Prostate gland (tissue), 2 donors: ENCODE measurements around the gene IL1A. TPM values are rescaled to one million over a fixed set of nuclear protein-coding genes. Genes with fewer than 3 reads are reported as not detected.
A peak's percentile ranks its signal among the peaks of the same experiment; 100 is the strongest.

Experiments used
- DNase-seq: peaks from one replicate; pipeline ENCODE4 v3.0.0-alpha.2; 2019; ENCODE audit warnings: low spot score
- H3K27ac ChIP-seq, 2 donors: fragments of 200-600 bp; sonication (generic); 2 replicates each; pipeline ENCODE4 v1.5.1; 2017 to 2019
- H3K27me3 ChIP-seq: fragments of 200-600 bp; sonication (generic); replicated peaks from 2 replicates; pipeline ENCODE4 v1.5.1; 2019; ENCODE audit not compliant: insufficient read depth
- H3K36me3 ChIP-seq, 2 donors: fragments of 200-600 bp; sonication (generic); 1 replicate in 1 of 2; 2 replicates in 1 of 2; pipeline versions ENCODE4 v1.5.1 to v1.8.1; 2017 to 2019
- H3K4me1 ChIP-seq: fragments of 200-600 bp; sonication (generic); replicated peaks from 2 replicates; pipeline ENCODE4 v1.5.1; 2019
- H3K4me3 ChIP-seq, 2 donors: fragments of 200-600 bp; sonication (generic); 2 replicates each; pipeline ENCODE4 v1.5.1; 2017 to 2019
- H3K9me3 ChIP-seq: fragments of 200-600 bp; sonication (generic); 2 replicates; pipeline ENCODE4 v1.5.1; 2017
- POLR2A ChIP-seq: fragments of 450-650 bp; IDR thresholded peaks from one replicate; pipeline ENCODE4 v1.6.1; 2016; ENCODE audit warnings: antibody characterized with exemption, mild to moderate bottlenecking
- POLR2AphosphoS5 ChIP-seq: sonication (generic); formaldehyde crosslinking; IDR thresholded peaks from one replicate; pipeline ENCODE4 v1.6.1; 2017; ENCODE audit warnings: antibody characterized with exemption
- WGBS: methylation state at CpG from one replicate; pipeline ENCODE4 v1.1.5; 2018; 5-methylcytosine and 5-hydroxymethylcytosine counted together
- intact Hi-C: fragments of 100-400 bp; cut with DNase I; formaldehyde crosslinking; loops from one replicate; pipeline ENCODE4 v1.14.2; 2022
- total RNA-seq, 2 donors: library from RNA; depleted of rRNA; stranded (reverse); fragments of >200 nt; gene quantifications; one replicate each; pipeline ENCODE4 v1.1.0, GENCODE V29; 2016
- TF ChIP-seq, protein P1 (sequence below), 4 experiments: fragments of 200-600 bp in 2 of 4; fragments of 450-650 bp in 2 of 4; sonication (generic) in 2 of 4; IDR thresholded peaks; 1 replicate in 3 of 4; 2 replicates in 1 of 4; pipeline ENCODE4 v1.5.1; 2016 to 2019; ENCODE audit warnings: antibody characterized with exemption in 4 of 4, mild to moderate bottlenecking in 2 of 4, moderate library complexity in 2 of 4

Gene IL1A
- total RNA-seq, 2 donors from 2014 or later: 27.4 TPM; not detected in 1

DNA sequence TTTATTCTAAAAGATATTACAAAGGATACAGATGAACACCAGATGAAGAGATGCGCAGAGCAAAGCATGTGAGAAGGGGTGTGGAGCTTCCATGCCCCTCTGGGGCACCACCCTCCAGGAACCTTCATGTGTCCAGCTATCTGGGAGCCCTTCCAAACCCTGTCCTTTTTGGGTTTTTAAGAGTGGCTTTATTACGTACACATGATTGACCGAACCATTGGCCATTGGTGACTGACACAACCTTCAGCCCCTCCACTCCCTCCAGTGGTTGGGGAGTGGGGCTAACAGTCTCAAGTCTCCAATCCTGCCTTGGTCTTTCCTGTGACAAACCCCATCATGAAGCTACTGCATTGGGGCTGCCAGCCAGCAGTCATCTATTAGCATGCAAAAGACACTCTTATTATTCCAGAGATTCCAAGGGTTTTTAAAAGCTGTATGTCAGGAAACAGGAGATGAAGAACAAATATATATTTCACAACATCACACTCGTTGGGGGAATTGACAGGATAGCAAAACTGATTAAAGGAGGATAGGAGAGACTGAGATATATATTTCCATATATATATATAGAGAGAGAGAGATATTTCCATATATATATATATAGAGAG lies 32.9 kb upstream of the IL1A start:
- Histone ChIP-seq H3K36me3 (no peaks in the 10 kb centered on the region), H3K27me3 (no peaks in the 10 kb centered on the region), H3K27ac (no peak overlapping the region), H3K9me3 (no peaks in the 10 kb centered on the region), H3K4me1 (no peaks in the 10 kb centered on the region), H3K4me3 (no peak overlapping the region)
- TF ChIP-seq POLR2AphosphoS5: no peak
- no peak for TF ChIP-seq POLR2A
- TF ChIP-seq, protein P1, sequence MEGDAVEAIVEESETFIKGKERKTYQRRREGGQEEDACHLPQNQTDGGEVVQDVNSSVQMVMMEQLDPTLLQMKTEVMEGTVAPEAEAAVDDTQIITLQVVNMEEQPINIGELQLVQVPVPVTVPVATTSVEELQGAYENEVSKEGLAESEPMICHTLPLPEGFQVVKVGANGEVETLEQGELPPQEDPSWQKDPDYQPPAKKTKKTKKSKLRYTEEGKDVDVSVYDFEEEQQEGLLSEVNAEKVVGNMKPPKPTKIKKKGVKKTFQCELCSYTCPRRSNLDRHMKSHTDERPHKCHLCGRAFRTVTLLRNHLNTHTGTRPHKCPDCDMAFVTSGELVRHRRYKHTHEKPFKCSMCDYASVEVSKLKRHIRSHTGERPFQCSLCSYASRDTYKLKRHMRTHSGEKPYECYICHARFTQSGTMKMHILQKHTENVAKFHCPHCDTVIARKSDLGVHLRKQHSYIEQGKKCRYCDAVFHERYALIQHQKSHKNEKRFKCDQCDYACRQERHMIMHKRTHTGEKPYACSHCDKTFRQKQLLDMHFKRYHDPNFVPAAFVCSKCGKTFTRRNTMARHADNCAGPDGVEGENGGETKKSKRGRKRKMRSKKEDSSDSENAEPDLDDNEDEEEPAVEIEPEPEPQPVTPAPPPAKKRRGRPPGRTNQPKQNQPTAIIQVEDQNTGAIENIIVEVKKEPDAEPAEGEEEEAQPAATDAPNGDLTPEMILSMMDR (IDR thresholded peaks at IDR 0.05): no peak
- WGBS: 85% methylated on average over 4 of the region's 4 CpGs
- intact Hi-C loops: no loop called here
- DNase-seq: no peak

DNA sequence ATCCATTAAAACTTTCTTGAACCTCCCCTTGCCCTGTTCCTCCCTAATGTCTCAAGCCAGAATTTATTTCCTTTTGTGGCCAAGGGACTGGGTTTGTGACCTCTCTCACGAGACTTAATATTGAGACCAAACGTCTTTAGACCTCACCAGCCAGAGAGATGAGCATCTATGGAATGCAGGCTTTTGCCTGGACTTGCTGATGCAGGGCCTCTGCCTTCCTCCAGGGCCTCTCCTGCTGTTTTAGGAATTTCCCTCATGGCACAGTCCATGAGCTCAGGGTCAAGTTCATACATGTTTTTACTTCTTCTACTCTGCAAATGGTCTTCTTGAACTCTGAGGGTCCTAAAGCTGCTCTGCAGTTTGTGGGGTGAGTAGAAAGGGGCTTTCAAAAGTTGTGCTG lies 30.0 kb upstream of the IL1A start:
- H3K36me3 ChIP-seq: no peaks in the 10 kb centered on the region
- peak; percentile 26 for DNase-seq
- TF ChIP-seq POLR2A (no peak), POLR2AphosphoS5 (peak; percentile 35)
- TF ChIP-seq, protein P1 (IDR thresholded peaks at IDR 0.05): peak in 1 of 4 experiments; percentile 28
- WGBS: 36% methylated on average over 2 of the region's 2 CpGs
- H3K4me1 ChIP-seq: no peaks in the 10 kb centered on the region
- no peak overlapping the region for H3K4me3 ChIP-seq
- H3K27me3 ChIP-seq: no peaks in the 10 kb centered on the region
- no peaks in the 10 kb centered on the region for H3K9me3 ChIP-seq
- intact Hi-C loops: no loop called here
- H3K27ac ChIP-seq: no peak overlapping the region

DNA sequence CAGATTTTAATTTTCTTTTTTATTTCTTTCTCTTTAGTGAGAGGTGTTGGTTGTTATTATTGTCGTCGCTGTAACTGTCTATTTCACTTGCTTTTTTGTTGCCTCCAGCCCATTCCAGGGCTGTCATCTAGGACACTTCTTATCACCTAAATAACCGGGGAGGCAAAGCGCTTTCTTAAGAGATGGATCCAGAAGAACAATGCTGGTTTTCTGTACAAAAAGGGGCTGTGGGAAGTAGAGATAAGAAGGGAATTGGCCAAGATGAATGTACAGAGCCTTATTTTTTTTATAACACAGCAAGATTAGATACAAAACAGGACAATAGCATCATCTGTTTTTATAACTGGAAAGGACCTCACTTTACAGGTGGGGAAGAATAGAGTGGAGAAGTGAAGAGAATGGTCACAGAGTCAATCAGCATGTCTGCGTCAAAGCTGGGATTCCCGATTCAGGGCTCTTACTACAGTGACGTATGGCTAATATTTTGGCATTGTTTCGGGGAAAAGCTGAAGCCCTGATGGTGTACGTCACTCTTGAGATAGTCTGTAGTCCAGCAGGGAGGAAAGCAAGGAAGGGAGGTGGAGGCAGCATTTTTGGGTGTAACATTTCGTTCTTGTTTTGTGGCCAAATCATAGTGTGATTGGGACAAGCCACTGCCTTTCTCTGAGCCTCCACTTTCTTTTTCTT lies 29.1 kb upstream of the IL1A start:
- no peaks in the 10 kb centered on the region for H3K36me3 ChIP-seq
- H3K27ac ChIP-seq: no peak overlapping the region
- intact Hi-C loops: no loop called here
- WGBS: 82% methylated on average over 10 of the region's 10 CpGs
- H3K9me3 ChIP-seq: no peaks in the 10 kb centered on the region
- H3K4me1 ChIP-seq: no peaks in the 10 kb centered on the region
- TF ChIP-seq POLR2AphosphoS5 (no peak), POLR2A (no peak)
- TF ChIP-seq, protein P1 (IDR thresholded peaks at IDR 0.05): no peak
- no peaks in the 10 kb centered on the region for H3K27me3 ChIP-seq
- DNase-seq: no peak
- no peak overlapping the region for H3K4me3 ChIP-seq

DNA sequence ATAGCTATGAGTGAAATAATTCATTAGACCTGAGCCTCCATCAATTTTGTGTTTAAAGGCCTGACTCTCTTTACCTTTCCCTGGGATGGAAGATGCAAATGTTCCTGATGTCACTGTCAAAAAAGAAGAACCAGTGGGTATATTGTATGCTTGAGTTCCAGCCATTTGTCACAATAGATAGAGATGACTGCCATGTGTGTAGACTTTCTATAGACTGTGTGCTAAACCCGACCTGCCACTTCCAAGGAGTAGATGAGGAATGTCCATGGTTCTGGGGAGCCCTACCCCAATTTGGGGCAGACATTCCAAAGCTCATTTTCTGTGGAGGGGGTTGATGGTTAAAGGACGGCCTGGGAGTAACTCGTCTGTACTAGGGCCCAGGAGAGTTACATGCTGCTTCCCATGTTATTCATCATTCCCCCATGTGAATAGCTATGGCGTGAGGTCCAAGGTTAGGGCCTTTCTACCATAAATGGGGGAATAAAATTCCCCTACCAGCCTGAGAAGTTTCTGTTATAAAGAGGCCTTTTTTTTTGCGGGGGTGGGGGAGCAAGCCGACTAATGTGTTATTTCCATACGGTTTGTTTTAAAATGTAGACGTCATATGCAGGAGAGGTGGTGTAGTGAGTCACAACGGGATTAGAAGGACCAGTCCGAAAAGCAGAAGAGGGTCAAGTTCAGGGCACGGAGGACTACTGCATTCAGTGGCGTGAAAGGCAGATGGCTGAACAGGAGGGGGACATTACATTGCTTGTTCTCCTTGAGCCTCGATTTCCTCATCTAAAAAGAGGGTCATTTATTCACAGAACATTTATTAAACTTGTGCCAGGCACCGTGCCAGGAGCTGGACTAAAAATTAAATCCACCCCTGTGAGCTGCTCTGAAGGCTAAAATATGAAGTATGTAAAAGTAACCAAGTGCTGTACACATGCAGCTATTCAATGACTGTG lies 28.3 kb upstream of the IL1A start:
- no peaks in the 10 kb centered on the region for H3K36me3 ChIP-seq
- H3K9me3 ChIP-seq: no peaks in the 10 kb centered on the region
- 73% methylated on average over 14 of the region's 14 CpGs for WGBS
- intact Hi-C loops: no loop called here
- no peak overlapping the region for H3K27ac ChIP-seq
- H3K27me3 ChIP-seq: no peaks in the 10 kb centered on the region
- no peak overlapping the region for H3K4me3 ChIP-seq
- TF ChIP-seq POLR2A: no peak
- TF ChIP-seq POLR2AphosphoS5: no peak
- TF ChIP-seq, protein P1 (IDR thresholded peaks at IDR 0.05): no peak
- DNase-seq: no peak
- no peaks in the 10 kb centered on the region for H3K4me1 ChIP-seq
